Nephron (organoid): ENCODE results near the gene LIN37.

Experiments
- H3K27ac Mint-ChIP-seq, 3 experiments: 2 replicates each; pipeline ENCODE4 v1.8.0; 2020; ENCODE audit warnings: mixed read lengths in 3 of 3, mild to moderate bottlenecking in 2 of 3, moderate library complexity in 1 of 3
- H3K27me3 Mint-ChIP-seq: 2 replicates; pipeline ENCODE4 v1.8.0; 2021; ENCODE audit warnings: low read depth, mild to moderate bottlenecking, moderate library complexity, mixed read lengths
- H3K36me3 Mint-ChIP-seq: 2 replicates; pipeline ENCODE4 v1.8.0; 2020; ENCODE audit warnings: low read depth, mixed read lengths
- H3K4me1 Mint-ChIP-seq: 2 replicates; pipeline ENCODE4 v1.8.0; 2020; ENCODE audit warnings: mixed read lengths
- H3K4me3 Mint-ChIP-seq, 3 experiments: 2 replicates each; pipeline ENCODE4 v1.8.0; 2020; ENCODE audit warnings: mild to moderate bottlenecking in 3 of 3, mixed read lengths in 3 of 3, moderate library complexity in 2 of 3
- H3K9me3 Mint-ChIP-seq: 2 replicates; pipeline ENCODE4 v1.8.0; 2020; ENCODE audit warnings: mixed read lengths
- TF ChIP-seq, protein P1 (sequence below), 3 experiments: fragments of 200-600 bp; sonication (generic); IDR thresholded peaks; one replicate each; pipeline ENCODE4 v1.5.0; 2021; ENCODE audit warnings: antibody characterized with exemption in 3 of 3; ENCODE audit not compliant: unreplicated experiment in 3 of 3

Gene LIN37

GRCh38 chr19:35727053-35727955 lies 21.1 kb upstream of the LIN37 start:
- TF ChIP-seq, protein P1, sequence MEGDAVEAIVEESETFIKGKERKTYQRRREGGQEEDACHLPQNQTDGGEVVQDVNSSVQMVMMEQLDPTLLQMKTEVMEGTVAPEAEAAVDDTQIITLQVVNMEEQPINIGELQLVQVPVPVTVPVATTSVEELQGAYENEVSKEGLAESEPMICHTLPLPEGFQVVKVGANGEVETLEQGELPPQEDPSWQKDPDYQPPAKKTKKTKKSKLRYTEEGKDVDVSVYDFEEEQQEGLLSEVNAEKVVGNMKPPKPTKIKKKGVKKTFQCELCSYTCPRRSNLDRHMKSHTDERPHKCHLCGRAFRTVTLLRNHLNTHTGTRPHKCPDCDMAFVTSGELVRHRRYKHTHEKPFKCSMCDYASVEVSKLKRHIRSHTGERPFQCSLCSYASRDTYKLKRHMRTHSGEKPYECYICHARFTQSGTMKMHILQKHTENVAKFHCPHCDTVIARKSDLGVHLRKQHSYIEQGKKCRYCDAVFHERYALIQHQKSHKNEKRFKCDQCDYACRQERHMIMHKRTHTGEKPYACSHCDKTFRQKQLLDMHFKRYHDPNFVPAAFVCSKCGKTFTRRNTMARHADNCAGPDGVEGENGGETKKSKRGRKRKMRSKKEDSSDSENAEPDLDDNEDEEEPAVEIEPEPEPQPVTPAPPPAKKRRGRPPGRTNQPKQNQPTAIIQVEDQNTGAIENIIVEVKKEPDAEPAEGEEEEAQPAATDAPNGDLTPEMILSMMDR (IDR thresholded peaks at IDR 0.05; ENCODE audit: unreplicated experiment in 3 of 3): no peak
- Mint-ChIP-seq H3K4me3 (no peak overlapping the region), H3K9me3 (no peaks in the 10 kb centered on the region), H3K27ac (no peak overlapping the region), H3K27me3 (no peaks in the 10 kb centered on the region), H3K4me1 (no peaks in the 10 kb centered on the region), H3K36me3 (peaks cover 70% of the 10 kb centered on the region)

GRCh38 chr19:35727956-35728706 lies 20.2 kb upstream of the LIN37 start:
- Mint-ChIP-seq H3K4me3 (no peak overlapping the region), H3K9me3 (no peaks in the 10 kb centered on the region), H3K27me3 (no peaks in the 10 kb centered on the region), H3K27ac (no peak overlapping the region), H3K36me3 (peaks cover 65% of the 10 kb centered on the region), H3K4me1 (no peaks in the 10 kb centered on the region)
- TF ChIP-seq, protein P1 (IDR thresholded peaks at IDR 0.05; ENCODE audit: unreplicated experiment in 3 of 3): no peak

- TF ChIP-seq, protein P1 (IDR thresholded peaks at IDR 0.05; ENCODE audit: unreplicated experiment in 3 of 3): no peak
- Mint-ChIP-seq H3K27me3 (no peaks in the 10 kb centered on the region), H3K4me1 (no peaks in the 10 kb centered on the region)
These were observed 19.4 kb upstream of the LIN37 start for GRCh38 chr19:35729021-35729420.

DNA sequence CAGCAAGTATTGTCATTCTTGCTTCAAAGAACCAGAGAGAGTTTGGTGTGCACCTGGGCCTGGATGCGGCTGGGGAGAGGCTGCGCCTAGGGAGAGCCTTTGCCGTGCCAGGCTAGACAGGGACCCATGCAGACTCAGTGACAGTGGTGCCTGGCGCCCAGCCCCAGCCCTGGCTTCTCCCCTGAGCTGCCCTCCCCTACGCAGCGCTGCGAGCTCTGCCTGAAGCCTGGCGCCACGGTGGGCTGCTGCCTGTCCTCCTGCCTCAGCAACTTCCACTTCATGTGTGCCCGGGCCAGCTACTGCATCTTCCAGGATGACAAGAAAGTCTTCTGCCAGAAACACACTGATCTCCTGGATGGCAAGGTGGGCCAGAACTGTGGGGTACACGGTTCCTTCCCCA lies 18.6 kb upstream of the LIN37 start:
- H3K4me3 Mint-ChIP-seq: no peak overlapping the region
- no peak overlapping the region for H3K27ac Mint-ChIP-seq
- peaks cover 61% of the 10 kb centered on the region for H3K36me3 Mint-ChIP-seq
- TF ChIP-seq, protein P1 (IDR thresholded peaks at IDR 0.05; ENCODE audit: unreplicated experiment in 3 of 3): no peak
- H3K27me3 Mint-ChIP-seq: no peaks in the 10 kb centered on the region
- no peaks in the 10 kb centered on the region for H3K9me3 Mint-ChIP-seq
- no peaks in the 10 kb centered on the region for H3K4me1 Mint-ChIP-seq

More at GRCh38 chr19:35729021-35729420, 19.4 kb upstream of the LIN37 start:
- Mint-ChIP-seq H3K4me3 (no peak overlapping the region), H3K27ac (no peak overlapping the region), H3K9me3 (no peaks in the 10 kb centered on the region), H3K36me3 (peaks cover 59% of the 10 kb centered on the region)

DNA sequence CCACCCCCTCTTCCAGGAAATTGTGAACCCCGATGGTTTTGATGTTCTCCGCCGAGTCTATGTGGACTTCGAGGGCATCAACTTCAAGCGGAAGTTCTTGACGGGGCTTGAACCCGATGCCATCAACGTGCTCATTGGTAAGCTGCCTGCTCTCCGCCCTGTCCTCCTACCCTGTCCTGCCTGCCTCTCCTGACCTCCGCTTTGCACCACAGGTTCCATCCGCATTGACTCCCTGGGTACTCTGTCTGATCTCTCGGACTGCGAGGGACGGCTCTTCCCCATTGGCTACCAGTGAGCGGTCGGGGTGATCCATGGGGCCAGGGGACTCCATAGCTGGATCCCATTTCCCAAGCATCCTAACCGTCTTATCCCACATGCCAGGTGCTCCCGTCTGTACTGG lies 18.1 kb upstream of the LIN37 start:
- H3K9me3 Mint-ChIP-seq: no peaks in the 10 kb centered on the region
- H3K36me3 Mint-ChIP-seq: peaks cover 59% of the 10 kb centered on the region
- H3K4me3 Mint-ChIP-seq: no peak overlapping the region
- TF ChIP-seq, protein P1 (IDR thresholded peaks at IDR 0.05; ENCODE audit: unreplicated experiment in 3 of 3): no peak
- no peaks in the 10 kb centered on the region for H3K4me1 Mint-ChIP-seq
- H3K27ac Mint-ChIP-seq: no peak overlapping the region
- H3K27me3 Mint-ChIP-seq: no peaks in the 10 kb centered on the region
